H9 (cell line): ENCODE data around the gene APOBEC3G. TPM values are rescaled to one million over a fixed set of nuclear protein-coding genes. Genes with fewer than 3 reads are reported as not detected.
A peak's percentile ranks its signal among the peaks of the same experiment; 100 is the strongest.
"Not testable (repeated sequence)": the region's sequence is repeated elsewhere in the genome, so short reads cannot be mapped to it uniquely, and the experiment has no call there.

Experiments used
- DNase-seq: peaks from one replicate; pipeline ENCODE4 v3.0.0-alpha.2; 2017
- H2AFZ ChIP-seq: one replicate; pipeline ENCODE4 v1.6.1; 2013; ENCODE audit warnings: mild to moderate bottlenecking, low read length, control low read depth, moderate library complexity
- H2AK5ac ChIP-seq: 2 replicates; pipeline ENCODE4 v1.6.1; 2013; ENCODE audit warnings: low read length, control low read depth, mixed read lengths; ENCODE audit not compliant: insufficient read length
- H2BK120ac ChIP-seq: one replicate; pipeline ENCODE4 v1.6.1; 2013; ENCODE audit warnings: low read depth, mild to moderate bottlenecking, low read length, control low read depth, inconsistent platforms; ENCODE audit not compliant: poor library complexity, severe bottlenecking
- H2BK12ac ChIP-seq: 2 replicates; pipeline ENCODE4 v1.6.1; 2013; ENCODE audit warnings: low read length, control low read depth, mixed read lengths, low read depth; ENCODE audit not compliant: insufficient read length
- H2BK15ac ChIP-seq: 2 replicates; pipeline ENCODE4 v1.6.1; 2013; ENCODE audit warnings: low read depth, low read length, control low read depth
- H2BK20ac ChIP-seq: one replicate; pipeline ENCODE4 v1.6.1; 2013; ENCODE audit warnings: low read depth, mild to moderate bottlenecking, low read length, control low read depth, inconsistent platforms; ENCODE audit not compliant: poor library complexity, severe bottlenecking
- H2BK5ac ChIP-seq: 2 replicates; pipeline ENCODE4 v1.6.1; 2013; ENCODE audit warnings: low read length, control low read depth, mixed read lengths; ENCODE audit not compliant: insufficient read length
- H3K14ac ChIP-seq: 2 replicates; pipeline ENCODE4 v1.6.1; 2013; ENCODE audit warnings: low read length, control low read depth; ENCODE audit not compliant: insufficient read depth
- H3K18ac ChIP-seq: 2 replicates; pipeline ENCODE4 v1.6.1; 2013; ENCODE audit warnings: low read depth, mild to moderate bottlenecking, mixed read lengths, low read length, control low read depth; ENCODE audit not compliant: insufficient read length
- H3K23ac ChIP-seq: 2 replicates; pipeline ENCODE4 v1.6.1; 2013; ENCODE audit warnings: low read length, control low read depth, mixed read lengths, low read depth; ENCODE audit not compliant: insufficient read length
- H3K23me2 ChIP-seq: 2 replicates; pipeline ENCODE4 v1.6.1; 2013; ENCODE audit warnings: low read depth, mild to moderate bottlenecking, mixed read lengths, low read length, control low read depth; ENCODE audit not compliant: insufficient read length, poor library complexity, severe bottlenecking
- H3K27ac ChIP-seq: 2 replicates; pipeline ENCODE4 v1.5.1; 2013; ENCODE audit warnings: low read length, control low read depth, mixed read lengths, low read depth; ENCODE audit not compliant: insufficient read length
- H3K27me3 ChIP-seq: 2 replicates; pipeline ENCODE4 v1.6.1; 2013; ENCODE audit warnings: low read length, control low read depth, inconsistent platforms; ENCODE audit not compliant: insufficient read depth
- H3K4ac ChIP-seq: 2 replicates; pipeline ENCODE4 v1.6.1; 2013; ENCODE audit warnings: low read depth, mild to moderate bottlenecking, control low read depth, inconsistent platforms, low read length, moderate library complexity
- H3K4me1 ChIP-seq: 2 replicates; pipeline ENCODE4 v1.6.1; 2013; ENCODE audit warnings: low read length, control low read depth, inconsistent platforms; ENCODE audit not compliant: insufficient read depth
- H3K4me2 ChIP-seq: 2 replicates; pipeline ENCODE4 v1.6.1; 2013; ENCODE audit warnings: low read length, control low read depth, mixed read lengths; ENCODE audit not compliant: insufficient read length, insufficient read depth
- H3K56ac ChIP-seq: 2 replicates; pipeline ENCODE4 v1.6.1; 2013; ENCODE audit warnings: low read depth, mild to moderate bottlenecking, mixed read lengths, low read length, control low read depth; ENCODE audit not compliant: insufficient read length
- H3K79me1 ChIP-seq: 2 replicates; pipeline ENCODE4 v1.6.1; 2013; ENCODE audit warnings: low read depth, mild to moderate bottlenecking, moderate library complexity, low read length, control low read depth, inconsistent platforms; ENCODE audit not compliant: insufficient read depth, poor library complexity, severe bottlenecking
- H3K79me2 ChIP-seq: 2 replicates; pipeline ENCODE4 v1.6.1; 2013; ENCODE audit warnings: low read length, control low read depth, inconsistent platforms; ENCODE audit not compliant: insufficient read depth
- H3K9ac ChIP-seq: 2 replicates; pipeline ENCODE4 v1.6.1; 2013; ENCODE audit warnings: low read length, control low read depth, mixed read lengths; ENCODE audit not compliant: insufficient read length; ENCODE audit errors: extremely low read depth
- H3K9me3 ChIP-seq: one replicate; pipeline ENCODE4 v1.6.1; 2013; ENCODE audit warnings: low read depth, low read length, inconsistent platforms; ENCODE audit not compliant: control insufficient read depth
- H3T11ph ChIP-seq: one replicate; pipeline ENCODE4 v1.6.1; 2013; ENCODE audit warnings: mild to moderate bottlenecking, low read length, control low read depth, inconsistent platforms
- H4K20me1 ChIP-seq: one replicate; pipeline ENCODE4 v1.6.1; 2013; ENCODE audit not compliant: control insufficient read depth, insufficient read length, insufficient read depth
- H4K5ac ChIP-seq: 2 replicates; pipeline ENCODE4 v1.6.1; 2013; ENCODE audit warnings: low read depth, mild to moderate bottlenecking, mixed read lengths, low read length, control low read depth; ENCODE audit not compliant: insufficient read length
- H4K8ac ChIP-seq: replicated peaks from 2 replicates; pipeline ENCODE4 v1.6.1; 2013; ENCODE audit warnings: low read length, control low read depth, mixed read lengths, low read depth; ENCODE audit not compliant: insufficient read length
- H4K91ac ChIP-seq: 2 replicates; pipeline ENCODE4 v1.6.1; 2013; ENCODE audit warnings: low read depth, mild to moderate bottlenecking, moderate library complexity, mixed read lengths, low read length, control low read depth; ENCODE audit not compliant: insufficient read length
- H3K27ac Mint-ChIP-seq, 3 experiments: 2 replicates in 2 of 3; 3 replicates in 1 of 3; pipeline ENCODE4 v1.8.0; 2020 to 2021; ENCODE audit warnings: mixed read lengths in 3 of 3, mild to moderate bottlenecking in 1 of 3, moderate library complexity in 1 of 3
- H3K27me3 Mint-ChIP-seq: 2 replicates; pipeline ENCODE4 v1.8.0; 2021; ENCODE audit warnings: low read depth, mild to moderate bottlenecking, moderate library complexity, mixed read lengths
- H3K36me3 Mint-ChIP-seq, 3 experiments: 2 replicates in 2 of 3; 3 replicates in 1 of 3; pipeline ENCODE4 v1.8.0; 2020 to 2021; ENCODE audit warnings: low read depth in 3 of 3, mixed read lengths in 3 of 3; ENCODE audit not compliant: insufficient read depth in 1 of 3
- H3K4me1 Mint-ChIP-seq, 2 experiments: 2 replicates each; pipeline ENCODE4 v1.8.0; 2020; ENCODE audit warnings: mixed read lengths in 2 of 2
- H3K4me3 Mint-ChIP-seq, 2 experiments: 2 replicates in 1 of 2; 3 replicates in 1 of 2; pipeline ENCODE4 v1.8.0; 2020 to 2021; ENCODE audit warnings: mild to moderate bottlenecking in 2 of 2, mixed read lengths in 2 of 2, moderate library complexity in 1 of 2
- H3K9me3 Mint-ChIP-seq, 2 experiments: 2 replicates in 1 of 2; 3 replicates in 1 of 2; pipeline ENCODE4 v1.8.0; 2020; ENCODE audit warnings: mild to moderate bottlenecking in 2 of 2, mixed read lengths in 2 of 2, moderate library complexity in 1 of 2
- WGBS: extraction: QIAGEN DNeasy Blood & Tissue Kit; methylation state at CpG from one replicate; pipeline ENCODE4 v1.1.7; 2013; ENCODE audit warnings: missing lambda C conversion rate, low lambda C conversion rate, mixed read lengths; ENCODE audit not compliant: insufficient read length; ENCODE audit errors: extremely low coverage; 5-methylcytosine and 5-hydroxymethylcytosine counted together
- total RNA-seq: library from RNA; stranded (reverse); gene quantifications from 2 replicates; pipeline ENCODE4 v1.2.1, GENCODE V29; 2021
- TF ChIP-seq, protein P1 (sequence below): fragments of 200-600 bp; sonication (generic); conservative IDR thresholded peaks from 3 replicates; pipeline ENCODE4 v1.8.0; 2021; ENCODE audit warnings: antibody characterized with exemption, mild to moderate bottlenecking

Gene APOBEC3G
- total RNA-seq, 1 experiment from 2014 or later, result 2.4 TPM

DNA sequence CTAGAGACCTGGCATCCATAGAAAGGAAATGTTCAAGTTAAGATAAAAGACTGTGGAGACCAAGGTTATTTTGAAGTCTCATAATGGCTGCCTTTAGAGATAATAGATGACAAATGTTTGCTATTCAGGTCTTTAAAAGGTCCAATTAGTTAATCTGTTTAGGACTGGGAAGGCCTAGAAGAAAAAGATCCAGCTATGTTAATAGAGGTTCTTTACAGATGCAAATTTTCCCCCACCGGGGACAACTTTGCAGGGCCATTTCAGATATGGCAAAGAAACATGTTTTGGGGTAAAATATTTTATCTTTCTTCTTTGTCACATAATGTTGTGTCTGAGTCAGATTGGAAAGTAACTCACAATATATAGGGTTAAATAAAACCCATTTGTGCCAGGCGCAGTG lies 3.1 kb upstream of the APOBEC3G start:
- Histone ChIP-seq H2BK12ac (no peak overlapping the region), H2BK5ac (no peak overlapping the region), H3K9ac (no peak overlapping the region), H3K79me1 (no peaks in the 10 kb centered on the region), H2AFZ (no peak overlapping the region), H3K79me2 (no peaks in the 10 kb centered on the region), H4K20me1 (no peaks in the 10 kb centered on the region), H3K56ac (no peak overlapping the region), H3T11ph (no peak overlapping the region), H4K5ac (no peak overlapping the region), H3K18ac (no peak overlapping the region), H3K4me2 (no peak overlapping the region), H3K27ac (no peak overlapping the region), H2BK15ac (no peak overlapping the region), H3K27me3 (no peaks in the 10 kb centered on the region), H2AK5ac (no peak overlapping the region), H3K4me1 (no peaks in the 10 kb centered on the region; the same call in 1 of the 2 replicates), H4K8ac (no peak overlapping the region), H4K91ac (no peak overlapping the region), H2BK20ac (no peak overlapping the region), H3K9me3 (no peaks in the 10 kb centered on the region), H2BK120ac (no peak overlapping the region), H3K23ac (no peak overlapping the region), H3K14ac (no peak overlapping the region), H3K23me2 (peaks cover 3% of the 10 kb centered on the region), H3K4ac (no peak overlapping the region)
- no peak for DNase-seq
- Mint-ChIP-seq H3K4me3 (no peak overlapping the region; a peak in 1 of 5 replicates), H3K27me3 (no peaks in the 10 kb centered on the region; the same call in none of the 2 replicates), H3K36me3 (no peaks in the 10 kb centered on the region), H3K27ac (no peak overlapping the region), H3K4me1 (peaks cover 36 to 49% of the 10 kb centered on the region in 2 experiments), H3K9me3 (no peaks in the 10 kb centered on the region; a peak in 1 of 5 replicates)
- WGBS, result no CpG with 5 or more reads among the region's 2 CpGs
- TF ChIP-seq, protein P1, sequence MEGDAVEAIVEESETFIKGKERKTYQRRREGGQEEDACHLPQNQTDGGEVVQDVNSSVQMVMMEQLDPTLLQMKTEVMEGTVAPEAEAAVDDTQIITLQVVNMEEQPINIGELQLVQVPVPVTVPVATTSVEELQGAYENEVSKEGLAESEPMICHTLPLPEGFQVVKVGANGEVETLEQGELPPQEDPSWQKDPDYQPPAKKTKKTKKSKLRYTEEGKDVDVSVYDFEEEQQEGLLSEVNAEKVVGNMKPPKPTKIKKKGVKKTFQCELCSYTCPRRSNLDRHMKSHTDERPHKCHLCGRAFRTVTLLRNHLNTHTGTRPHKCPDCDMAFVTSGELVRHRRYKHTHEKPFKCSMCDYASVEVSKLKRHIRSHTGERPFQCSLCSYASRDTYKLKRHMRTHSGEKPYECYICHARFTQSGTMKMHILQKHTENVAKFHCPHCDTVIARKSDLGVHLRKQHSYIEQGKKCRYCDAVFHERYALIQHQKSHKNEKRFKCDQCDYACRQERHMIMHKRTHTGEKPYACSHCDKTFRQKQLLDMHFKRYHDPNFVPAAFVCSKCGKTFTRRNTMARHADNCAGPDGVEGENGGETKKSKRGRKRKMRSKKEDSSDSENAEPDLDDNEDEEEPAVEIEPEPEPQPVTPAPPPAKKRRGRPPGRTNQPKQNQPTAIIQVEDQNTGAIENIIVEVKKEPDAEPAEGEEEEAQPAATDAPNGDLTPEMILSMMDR, result no peak

DNA sequence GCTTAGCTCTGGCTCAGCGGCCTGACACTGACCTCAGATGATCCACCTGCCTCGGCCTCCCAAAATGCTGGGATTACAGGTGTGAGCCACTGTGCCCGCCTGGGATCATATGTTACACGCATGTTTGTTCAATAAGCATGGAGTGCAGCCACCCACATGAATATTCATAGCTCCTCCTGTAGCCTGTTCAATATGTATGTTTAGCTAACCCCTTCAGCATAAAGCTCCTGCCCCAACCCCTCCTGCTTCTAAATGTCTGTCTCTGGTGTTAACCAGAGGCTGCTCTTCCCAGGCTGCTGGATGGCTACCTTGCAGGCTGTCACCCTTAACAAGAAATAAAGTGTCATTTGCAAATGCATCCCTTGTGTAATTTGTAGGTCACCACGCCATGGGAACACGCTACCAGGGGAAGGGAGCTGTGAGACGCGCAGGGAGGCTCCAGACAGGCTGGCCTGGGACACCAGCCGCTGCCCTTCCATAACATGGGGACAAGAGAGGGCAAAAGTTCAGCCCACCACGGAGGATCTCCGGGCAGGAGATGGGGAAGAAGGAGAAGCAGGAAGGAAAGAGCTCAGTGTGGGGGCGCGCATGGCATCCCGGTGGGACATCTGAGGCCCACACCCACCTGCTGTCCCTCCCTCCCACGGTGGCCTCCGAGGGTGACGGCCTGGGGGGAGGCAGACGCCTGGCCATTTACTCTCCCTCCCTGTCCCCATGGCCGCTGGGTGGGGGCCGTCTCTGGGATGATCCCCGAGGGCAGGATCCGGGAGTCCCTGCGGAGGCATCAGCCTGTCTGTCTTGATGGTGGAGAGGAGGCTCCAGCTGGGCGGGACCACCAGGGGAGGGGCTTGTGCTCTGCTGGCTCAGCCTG lies 685 bp upstream of the APOBEC3G start:
- H3K4ac ChIP-seq, H2BK12ac ChIP-seq, H3K36me3 Mint-ChIP-seq, H3K23me2 ChIP-seq, H3K4me1 ChIP-seq, H2BK20ac ChIP-seq, H3K9me3 Mint-ChIP-seq, H3K27me3 ChIP-seq, H3K79me2 ChIP-seq, H3K79me1 ChIP-seq, H4K20me1 ChIP-seq, DNase-seq, H4K91ac ChIP-seq, H3K14ac ChIP-seq, H3K9ac ChIP-seq, H3T11ph ChIP-seq, H3K9me3 ChIP-seq, H3K56ac ChIP-seq, H2AK5ac ChIP-seq, H3K27ac ChIP-seq, H3K4me2 ChIP-seq, H2AFZ ChIP-seq, H3K27ac Mint-ChIP-seq, H4K5ac ChIP-seq, H3K23ac ChIP-seq, H3K18ac ChIP-seq, H2BK120ac ChIP-seq, H2BK15ac ChIP-seq, H4K8ac ChIP-seq, H3K27me3 Mint-ChIP-seq, H2BK5ac ChIP-seq: not testable (repeated sequence)
- H3K4me1 Mint-ChIP-seq, result peaks cover 27 to 43% of the 10 kb centered on the region in 2 experiments
- no CpG with 5 or more reads among the region's 24 CpGs for WGBS
- H3K4me3 Mint-ChIP-seq, result peak overlapping the region in 1 of 2 experiments; percentile 35; a peak in 1 of 5 replicates
